Smooth muscle cell (in vitro differentiated cells): ENCODE results near the gene TGFA. TPM values are rescaled to one million over a fixed set of nuclear protein-coding genes. Genes with fewer than 3 reads are reported as not detected.
A peak's percentile ranks its signal among the peaks of the same experiment; 100 is the strongest.

Source experiments
- DNase-seq: peaks from one replicate; lab custom pipeline; 2025; ENCODE audit not compliant: unreplicated experiment; lab: John Stamatoyannopoulos, UW
- H2AFZ ChIP-seq: fragments of 200-600 bp; sonication (generic); 2 replicates; pipeline ENCODE4 v1.6.0; 2016; ENCODE audit warnings: antibody characterized with exemption, low read depth, mild to moderate bottlenecking
- H3F3A ChIP-seq: fragments of 200-600 bp; sonication (generic); 2 replicates; pipeline ENCODE4 v1.6.0; 2017; ENCODE audit warnings: antibody characterized with exemption, low read depth
- H3K27ac ChIP-seq: fragments of 200-600 bp; sonication (generic); 2 replicates; pipeline ENCODE4 v1.5.1; 2016; ENCODE audit warnings: low read depth, mild to moderate bottlenecking
- H3K27me3 ChIP-seq: fragments of 200-600 bp; sonication (generic); 2 replicates; pipeline ENCODE4 v1.6.1; 2016; ENCODE audit warnings: low read depth, mild to moderate bottlenecking
- H3K36me3 ChIP-seq: fragments of 200-600 bp; sonication (generic); 2 replicates; pipeline ENCODE4 v1.5.1; 2016; ENCODE audit warnings: low read depth
- H3K4me1 ChIP-seq: fragments of 200-600 bp; sonication (generic); 2 replicates; pipeline ENCODE4 v1.5.1; 2016; ENCODE audit warnings: low read depth
- H3K4me2 ChIP-seq: fragments of 200-600 bp; sonication (generic); 2 replicates; pipeline ENCODE4 v1.6.0; 2016; ENCODE audit warnings: mild to moderate bottlenecking
- H3K4me3 ChIP-seq: fragments of 200-600 bp; sonication (generic); 2 replicates; pipeline ENCODE4 v1.5.1; 2016; ENCODE audit warnings: mild to moderate bottlenecking
- H3K79me2 ChIP-seq: fragments of 200-600 bp; sonication (generic); 2 replicates; pipeline ENCODE4 v1.6.0; 2016; ENCODE audit warnings: low read depth, mild to moderate bottlenecking
- H3K9ac ChIP-seq: fragments of 200-600 bp; sonication (generic); 2 replicates; pipeline ENCODE4 v1.6.0; 2016; ENCODE audit warnings: low read depth
- H3K9me3 ChIP-seq: fragments of 200-600 bp; sonication (generic); replicated peaks from 2 replicates; pipeline ENCODE4 v1.5.1; 2016; ENCODE audit warnings: low read depth
- H4K20me1 ChIP-seq: fragments of 200-600 bp; sonication (generic); 2 replicates; pipeline ENCODE4 v1.6.0; 2016; ENCODE audit warnings: low read depth
- WGBS: methylation state at CpG from one replicate; pipeline ENCODE4 v1.1.7; 2016; ENCODE audit warnings: low lambda C conversion rate; 5-methylcytosine and 5-hydroxymethylcytosine counted together
- polyA plus RNA-seq: library from polyadenylated mRNA; unstranded; fragments of >200 nt; fragmentation: Nextera tagmentation; extraction: Ambion mirVana; gene quantifications from 2 replicates; pipeline ENCODE4 v1.2.1, GENCODE V29; 2016
- total RNA-seq: library from RNA; depleted of rRNA; stranded (reverse); fragments of >200 nt; gene quantifications from 2 replicates; pipeline ENCODE4 v1.2.3, GENCODE V29; 2014
- TF ChIP-seq, protein P1 (sequence below): fragments of 200-600 bp; sonication (generic); IDR thresholded peaks from 2 replicates; pipeline ENCODE4 v1.5.1; 2017; ENCODE audit warnings: borderline replicate concordance, mild to moderate bottlenecking, antibody characterized with exemption; ENCODE audit not compliant: insufficient read depth, poor library complexity, severe bottlenecking

Gene TGFA
- total and polyA plus RNA-seq, 2 experiments from 2014 or later = 0.21 to 2.4 TPM

DNA sequence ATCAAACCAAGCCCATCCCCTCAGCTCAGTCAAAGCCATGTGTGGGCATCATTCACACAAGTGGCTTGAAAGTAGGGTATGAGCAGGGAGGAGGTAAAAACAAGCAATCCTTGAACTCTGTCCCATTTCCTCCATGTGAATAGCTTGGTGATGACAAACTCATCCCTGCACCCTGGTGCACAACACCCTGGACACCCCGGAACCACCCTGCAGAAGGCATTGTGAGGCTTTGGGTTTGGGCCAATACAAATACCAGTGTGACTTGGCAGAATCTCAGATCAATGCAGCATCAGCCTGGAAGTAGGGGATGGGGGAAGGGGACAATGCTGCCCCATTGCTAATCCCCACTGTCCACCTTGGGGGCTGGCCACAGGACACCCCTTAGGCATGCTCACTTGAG lies 28.6 kb downstream of the TGFA start:
- Histone ChIP-seq H2AFZ (no peak overlapping the region), H3K9me3 (no peaks in the 10 kb centered on the region), H3K36me3 (no peaks in the 10 kb centered on the region), H3K27me3 (no peaks in the 10 kb centered on the region), H4K20me1 (no peaks in the 10 kb centered on the region), H3K4me2 (no peak overlapping the region), H3K4me3 (no peak overlapping the region), H3K4me1 (peaks cover 4% of the 10 kb centered on the region), H3K79me2 (no peaks in the 10 kb centered on the region), H3F3A (no peaks in the 10 kb centered on the region), H3K9ac (no peak overlapping the region), H3K27ac (peak overlapping the region; percentile 31)
- DNase-seq = no peak
- TF ChIP-seq, protein P1, sequence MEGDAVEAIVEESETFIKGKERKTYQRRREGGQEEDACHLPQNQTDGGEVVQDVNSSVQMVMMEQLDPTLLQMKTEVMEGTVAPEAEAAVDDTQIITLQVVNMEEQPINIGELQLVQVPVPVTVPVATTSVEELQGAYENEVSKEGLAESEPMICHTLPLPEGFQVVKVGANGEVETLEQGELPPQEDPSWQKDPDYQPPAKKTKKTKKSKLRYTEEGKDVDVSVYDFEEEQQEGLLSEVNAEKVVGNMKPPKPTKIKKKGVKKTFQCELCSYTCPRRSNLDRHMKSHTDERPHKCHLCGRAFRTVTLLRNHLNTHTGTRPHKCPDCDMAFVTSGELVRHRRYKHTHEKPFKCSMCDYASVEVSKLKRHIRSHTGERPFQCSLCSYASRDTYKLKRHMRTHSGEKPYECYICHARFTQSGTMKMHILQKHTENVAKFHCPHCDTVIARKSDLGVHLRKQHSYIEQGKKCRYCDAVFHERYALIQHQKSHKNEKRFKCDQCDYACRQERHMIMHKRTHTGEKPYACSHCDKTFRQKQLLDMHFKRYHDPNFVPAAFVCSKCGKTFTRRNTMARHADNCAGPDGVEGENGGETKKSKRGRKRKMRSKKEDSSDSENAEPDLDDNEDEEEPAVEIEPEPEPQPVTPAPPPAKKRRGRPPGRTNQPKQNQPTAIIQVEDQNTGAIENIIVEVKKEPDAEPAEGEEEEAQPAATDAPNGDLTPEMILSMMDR = no peak
- WGBS = 100% methylated on average over 1 of the region's 1 CpG

GRCh38 chr2:70523996-70524965 lies 29.3 kb downstream of the TGFA start:
- Histone ChIP-seq H3K4me3 (no peak overlapping the region), H4K20me1 (no peaks in the 10 kb centered on the region), H3F3A (no peaks in the 10 kb centered on the region), H3K79me2 (no peaks in the 10 kb centered on the region), H3K4me1 (peaks cover 4% of the 10 kb centered on the region), H3K9me3 (no peaks in the 10 kb centered on the region), H3K36me3 (no peaks in the 10 kb centered on the region), H3K27ac (peak overlapping the region; percentile 31), H2AFZ (no peak overlapping the region), H3K4me2 (peak overlapping the region; percentile 62), H3K9ac (no peak overlapping the region), H3K27me3 (no peaks in the 10 kb centered on the region)
- 35% methylated on average over 14 of the region's 14 CpGs for WGBS
- TF ChIP-seq, protein P1 = no peak
- DNase-seq = no peak

- no peak for DNase-seq
- no peak overlapping the region for H3K9ac ChIP-seq
- H3K27ac ChIP-seq = no peak overlapping the region
- no peaks in the 10 kb centered on the region for H4K20me1 ChIP-seq
- H3K9me3 ChIP-seq = no peaks in the 10 kb centered on the region
- H3K4me3 ChIP-seq = no peak overlapping the region
- H3F3A ChIP-seq = no peaks in the 10 kb centered on the region
- H3K27me3 ChIP-seq = no peaks in the 10 kb centered on the region
- TF ChIP-seq, protein P1 = no peak
- H3K79me2 ChIP-seq = no peaks in the 10 kb centered on the region
- H3K4me1 ChIP-seq = peaks cover 4% of the 10 kb centered on the region
- H3K4me2 ChIP-seq = no peak overlapping the region
- H2AFZ ChIP-seq = no peak overlapping the region
- no peaks in the 10 kb centered on the region for H3K36me3 ChIP-seq
Measured at GRCh38 chr2:70523672-70523995, 30.0 kb downstream of the TGFA start.

DNA sequence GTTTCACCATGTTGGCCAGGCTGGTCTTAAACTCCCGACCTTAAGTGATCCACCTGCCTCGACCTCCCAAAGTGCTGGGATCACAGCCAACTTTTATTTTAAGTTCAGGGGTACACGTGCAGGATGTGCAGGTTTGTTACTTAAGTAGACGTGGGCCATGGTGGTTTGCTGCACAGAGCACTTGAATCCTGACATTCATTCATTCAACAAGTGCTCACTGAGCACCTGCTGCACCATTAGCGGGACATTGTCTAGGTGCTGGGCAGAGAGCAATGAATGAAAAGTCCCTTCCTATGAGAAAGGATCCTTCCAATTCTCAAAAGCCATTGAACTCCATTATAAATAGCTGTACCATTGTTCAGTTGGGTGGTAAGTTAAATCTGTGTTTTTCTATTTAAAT lies 31.0 kb downstream of the TGFA start:
- Histone ChIP-seq H3K4me1 (peaks cover 4% of the 10 kb centered on the region), H3K9me3 (no peaks in the 10 kb centered on the region), H4K20me1 (no peaks in the 10 kb centered on the region), H3K79me2 (no peaks in the 10 kb centered on the region), H3K36me3 (no peaks in the 10 kb centered on the region), H2AFZ (no peak overlapping the region), H3K27me3 (no peaks in the 10 kb centered on the region), H3F3A (no peaks in the 10 kb centered on the region), H3K9ac (no peak overlapping the region), H3K27ac (no peak overlapping the region), H3K4me3 (no peak overlapping the region), H3K4me2 (no peak overlapping the region)
- TF ChIP-seq, protein P1 = no peak
- WGBS = 92% methylated on average over 5 of the region's 5 CpGs
- no peak for DNase-seq
